Measurements from ENCODE around the gene SGCA.

SGCA gene

GRCh38 chr17:50184064-50184463, 18.3 kb downstream of the SGCA start:
- DNase-seq: no peak

DNA sequence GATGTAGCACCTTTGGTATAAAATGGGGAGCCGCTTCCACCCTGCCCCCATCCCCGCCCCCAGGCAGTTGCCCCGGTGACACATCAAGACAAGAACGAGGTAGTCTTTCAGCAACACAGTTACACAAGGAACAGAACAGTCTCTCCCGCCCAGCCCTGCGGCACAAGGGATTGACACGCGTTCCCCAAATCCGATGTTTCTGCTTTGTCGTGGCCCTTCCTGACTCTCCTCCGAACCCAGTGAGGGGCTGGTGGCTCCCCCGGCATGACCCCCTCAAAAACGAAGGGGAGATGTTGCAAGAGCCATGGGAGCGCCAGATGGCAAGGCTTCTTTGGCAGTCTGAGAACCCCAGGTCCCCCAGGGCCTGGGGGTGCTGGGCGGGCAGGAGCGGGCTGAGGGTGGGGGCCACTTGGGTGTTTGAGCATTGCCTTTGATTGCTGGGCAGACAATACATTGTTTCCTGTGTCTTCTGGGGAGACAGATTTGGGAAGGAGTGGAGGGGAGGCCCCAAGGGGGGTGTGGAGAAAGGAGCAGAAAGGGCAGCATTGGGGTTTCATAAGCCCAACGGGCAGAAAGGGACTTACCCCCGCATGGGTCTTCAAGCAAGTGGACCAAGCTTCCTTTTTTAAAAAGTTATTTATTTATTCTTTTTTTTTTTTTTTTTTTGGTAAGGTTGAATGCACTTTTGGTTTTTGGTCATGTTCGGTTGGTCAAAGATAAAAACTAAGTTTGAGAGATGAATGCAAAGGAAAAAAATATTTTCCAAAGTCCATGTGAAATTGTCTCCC, 19.0 kb downstream of the SGCA start:
- DNase-seq: no peak

DNA sequence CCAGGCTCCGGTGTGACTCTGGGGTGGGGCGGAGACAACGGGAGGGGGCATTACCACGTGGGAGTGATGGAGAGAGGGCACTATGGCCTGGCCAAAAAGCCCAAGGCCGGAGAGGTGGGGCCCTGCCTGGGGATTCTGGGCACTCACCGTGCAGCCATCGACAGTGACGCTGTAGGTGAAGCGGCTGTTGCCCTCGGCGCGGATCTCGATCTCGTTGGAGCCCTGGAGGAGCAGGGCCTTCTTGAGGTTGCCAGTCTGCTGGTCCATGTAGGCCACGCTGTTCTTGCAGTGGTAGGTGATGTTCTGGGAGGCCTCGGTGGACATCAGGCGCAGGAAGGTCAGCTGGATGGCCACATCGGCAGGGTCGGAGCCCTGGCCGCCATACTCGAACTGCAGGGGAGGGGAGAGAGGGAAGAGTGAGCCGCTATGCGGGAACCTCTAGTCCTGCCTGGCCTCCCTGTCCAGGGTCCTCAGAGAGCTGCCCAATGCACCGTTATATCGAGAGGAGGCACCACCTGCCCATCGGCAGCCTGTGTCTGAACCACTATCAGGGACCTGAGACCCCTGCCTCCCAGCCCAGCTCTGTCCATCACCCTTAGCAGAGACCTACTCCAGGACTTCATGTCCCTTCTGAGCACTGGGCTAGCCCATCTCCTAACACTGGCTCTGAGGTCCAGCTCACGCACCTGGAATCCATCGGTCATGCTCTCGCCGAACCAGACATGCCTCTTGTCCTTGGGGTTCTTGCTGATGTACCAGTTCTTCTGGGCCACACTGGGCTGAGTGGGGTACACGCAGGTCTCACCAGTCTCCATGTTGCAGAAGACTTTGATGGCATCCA, 20.0 kb downstream of the SGCA start:
- DNase-seq: no peak

DNA sequence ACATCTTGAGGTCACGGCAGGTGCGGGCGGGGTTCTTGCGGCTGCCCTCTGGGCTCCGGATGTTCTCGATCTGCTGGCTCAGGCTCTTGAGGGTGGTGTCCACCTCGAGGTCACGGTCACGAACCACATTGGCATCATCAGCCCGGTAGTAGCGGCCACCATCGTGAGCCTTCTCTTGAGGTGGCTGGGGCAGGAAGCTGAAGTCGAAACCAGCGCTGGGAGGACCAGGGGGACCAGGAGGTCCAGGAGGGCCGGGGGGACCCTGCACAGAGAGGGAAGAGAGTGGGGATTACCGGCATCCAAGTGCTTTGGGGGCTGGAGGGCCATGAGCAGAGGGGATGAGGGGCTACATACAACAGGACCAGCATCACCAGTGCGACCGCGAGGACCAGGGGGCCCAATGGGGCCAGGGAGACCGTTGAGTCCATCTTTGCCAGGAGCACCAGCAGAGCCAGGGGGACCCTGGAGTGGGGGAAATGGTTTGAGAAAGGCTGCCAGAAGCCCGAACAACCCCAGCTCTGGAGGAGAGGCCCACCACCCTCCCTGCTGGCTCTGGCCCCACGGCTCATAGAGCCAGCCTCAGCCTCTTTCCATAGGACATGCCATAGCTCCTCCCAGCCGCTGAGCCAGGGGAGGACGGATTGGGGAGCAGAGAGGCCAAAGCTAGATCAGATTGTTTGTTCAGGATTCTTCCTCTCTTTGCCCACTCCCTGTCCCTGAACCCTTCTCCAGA, 21.0 kb downstream of the SGCA start:
- no peak for DNase-seq

GRCh38 chr17:50187394-50187725, 21.6 kb downstream of the SGCA start:
- no peak for DNase-seq

DNA sequence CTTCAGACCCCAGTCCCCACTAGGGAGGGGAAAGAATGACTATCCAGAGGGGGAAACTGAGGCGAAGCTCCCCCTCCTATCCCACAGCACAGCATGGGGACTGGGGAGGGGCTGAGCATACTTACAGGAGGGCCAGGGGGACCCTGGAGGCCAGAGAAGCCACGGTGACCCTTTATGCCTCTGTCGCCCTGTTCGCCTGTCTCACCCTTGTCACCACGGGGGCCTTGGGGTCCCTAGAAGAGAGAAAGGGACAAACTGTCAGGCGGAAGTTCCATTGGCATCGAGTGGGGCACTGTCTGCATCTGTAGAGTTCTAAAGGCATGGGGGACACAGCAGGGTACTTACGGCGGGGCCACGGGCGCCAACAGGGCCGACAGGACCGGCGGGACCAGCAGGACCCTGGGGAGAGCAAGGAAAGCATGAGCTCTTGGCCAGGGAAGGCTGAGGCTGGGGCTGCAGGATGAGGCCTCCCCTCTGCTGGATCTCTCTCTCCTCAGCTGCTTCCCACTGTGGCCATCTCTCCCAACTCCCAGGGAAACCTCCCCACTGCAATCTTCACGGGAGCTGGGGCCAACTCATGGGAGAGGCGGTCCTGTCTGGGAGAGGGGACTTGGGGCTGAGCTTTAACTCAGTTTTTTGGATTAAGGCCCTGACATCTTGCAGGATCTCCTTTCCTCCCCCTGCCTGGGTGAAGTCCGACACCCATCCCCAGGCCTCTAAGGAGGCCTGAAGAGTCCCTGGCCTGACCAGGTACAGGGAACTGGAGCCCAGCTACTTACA, 22.1 kb downstream of the SGCA start:
- DNase-seq: no peak

- no peak for DNase-seq
Observed at GRCh38 chr17:50188531-50188920, 22.7 kb downstream of the SGCA start.

- DNase-seq: no peak
Observed at GRCh38 chr17:50188921-50189549, 23.2 kb downstream of the SGCA start.

DNA sequence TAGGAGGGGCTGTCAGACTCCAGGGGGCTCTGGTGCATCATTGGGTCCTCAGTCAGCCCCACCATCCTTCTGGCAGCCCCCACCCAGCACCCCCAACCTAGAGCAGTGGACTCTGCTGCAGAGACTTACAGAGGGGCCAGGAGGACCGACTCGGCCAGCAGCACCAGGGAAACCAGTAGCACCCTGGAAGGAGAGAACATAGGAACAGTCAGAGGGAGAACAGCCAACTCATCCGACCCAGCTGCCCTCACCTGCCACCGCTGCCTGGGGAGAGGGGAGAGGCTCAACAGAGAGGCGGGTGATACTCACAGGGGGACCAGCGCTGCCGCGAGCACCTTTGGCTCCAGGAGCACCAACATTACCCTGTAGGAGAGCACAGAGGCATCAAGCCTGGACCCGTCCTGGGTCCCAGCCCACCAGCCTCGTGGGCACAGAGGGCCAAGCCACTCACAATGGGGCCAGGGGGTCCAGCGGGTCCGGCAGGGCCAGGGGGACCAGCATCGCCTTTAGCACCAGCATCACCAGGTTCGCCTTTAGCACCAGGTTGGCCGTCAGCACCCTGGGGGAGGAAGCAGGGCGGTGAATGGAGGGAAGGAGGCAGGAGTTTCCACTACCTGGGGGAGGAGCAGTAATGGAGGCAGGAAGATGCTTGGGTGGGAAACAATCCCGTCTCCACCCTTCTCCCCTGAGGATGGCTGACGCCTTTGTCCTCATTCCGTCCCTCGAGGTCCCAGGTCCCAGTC, 23.9 kb downstream of the SGCA start:
- no peak for DNase-seq

- DNase-seq: no peak
Observed at GRCh38 chr17:50190293-50190602, 24.4 kb downstream of the SGCA start.

DNA sequence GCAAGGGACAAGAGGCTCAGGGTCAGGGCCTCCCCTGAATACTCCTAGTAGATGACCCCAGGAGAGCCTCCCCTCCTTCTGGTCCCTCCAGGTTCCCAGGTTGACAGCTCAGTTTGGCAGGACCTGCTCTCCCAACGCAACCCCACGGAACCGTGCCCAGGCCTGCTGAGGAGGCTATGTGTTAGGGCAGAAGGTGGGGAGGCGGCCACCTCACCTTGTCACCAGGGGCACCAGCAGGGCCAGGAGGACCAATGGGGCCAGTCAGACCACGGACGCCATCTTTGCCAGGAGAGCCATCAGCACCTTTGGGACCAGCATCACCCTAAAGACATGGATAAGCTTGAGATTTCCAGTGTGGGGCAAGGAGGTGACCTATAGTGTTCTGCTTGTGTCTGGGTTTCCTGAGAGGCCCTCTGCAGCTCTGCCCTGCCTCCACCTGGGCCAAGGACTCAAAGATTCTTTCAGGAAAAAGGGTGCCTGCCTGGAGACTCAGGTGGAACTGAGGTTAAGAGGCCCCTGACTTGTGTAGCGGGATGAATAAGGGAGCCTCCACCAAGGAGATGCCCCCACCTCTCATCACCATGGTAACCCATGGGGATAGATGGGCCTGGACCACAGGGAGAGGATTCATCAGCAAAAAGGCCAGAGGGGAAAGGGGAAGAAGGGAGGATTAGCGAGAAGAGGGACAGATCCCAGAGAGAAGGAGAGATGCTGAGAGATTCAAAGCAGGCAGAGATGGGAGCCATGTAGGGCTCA, 25.0 kb downstream of the SGCA start:
- no peak for DNase-seq

- no peak for DNase-seq
Observed at GRCh38 chr17:50191359-50192143, 25.7 kb downstream of the SGCA start.

DNA sequence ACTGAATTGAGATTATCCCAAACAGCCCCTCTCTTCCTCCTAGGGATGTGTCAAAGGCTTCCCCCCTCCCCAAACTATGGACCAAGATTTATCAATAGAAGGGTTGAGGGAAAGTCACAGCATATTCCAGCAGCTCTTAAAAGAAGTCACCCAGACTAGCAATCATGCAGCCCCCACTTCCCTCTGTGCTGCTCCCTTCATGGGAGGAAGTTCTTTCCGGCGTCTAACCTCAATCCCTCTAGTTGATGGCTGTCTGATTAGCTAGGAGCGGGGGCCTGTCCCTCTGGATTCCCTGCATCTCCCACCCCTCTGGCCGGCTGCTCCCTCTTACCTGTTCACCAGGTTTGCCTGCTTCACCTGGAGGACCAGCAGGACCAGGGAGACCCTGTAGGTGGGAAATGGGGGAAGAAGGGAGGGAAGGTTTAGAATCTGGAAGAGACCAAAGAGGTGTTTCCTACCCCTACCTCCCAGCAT, 26.4 kb downstream of the SGCA start:
- no peak for DNase-seq

GRCh38 chr17:50192618-50193291, 26.9 kb downstream of the SGCA start:
- no peak for DNase-seq

GRCh38 chr17:50194140-50194933, 28.5 kb downstream of the SGCA start:
- DNase-seq: no peak

GRCh38 chr17:50194934-50195865, 29.4 kb downstream of the SGCA start:
- DNase-seq: no peak

GRCh38 chr17:50196036-50196435, 30.2 kb downstream of the SGCA start:
- no peak for DNase-seq
